Erythroblast (primary cell): Measurements from ENCODE around the gene COL6A2.
"Not testable (repeated sequence)": the region's sequence is repeated elsewhere in the genome, so short reads cannot be mapped to it uniquely, and the experiment has no call there.

Experiments used
- GATA1 ChIP-seq: IDR thresholded peaks from 2 replicates; pipeline ENCODE4 v1.6.1; 2011; ENCODE audit warnings: low read depth, mild to moderate bottlenecking, control low read depth, low read length, moderate library complexity
- POLR2A ChIP-seq: IDR thresholded peaks from 2 replicates; pipeline ENCODE4 v1.6.1; 2011; ENCODE audit warnings: mild to moderate bottlenecking, low read length

GRCh38 chr21:46170436-46171193 is 72.7 kb downstream of the COL6A2 start:
- not testable (repeated sequence) for TF ChIP-seq POLR2A, GATA1
